H9 (cell line): ENCODE data around the gene SLC24A2. TPM values are rescaled to one million over a fixed set of nuclear protein-coding genes. Genes with fewer than 3 reads are reported as not detected.

ENCODE experiments used
- DNase-seq: peaks from one replicate; pipeline ENCODE4 v3.0.0-alpha.2; 2017
- H2AFZ ChIP-seq: one replicate; pipeline ENCODE4 v1.6.1; 2013; ENCODE audit warnings: mild to moderate bottlenecking, low read length, control low read depth, moderate library complexity
- H2AK5ac ChIP-seq: 2 replicates; pipeline ENCODE4 v1.6.1; 2013; ENCODE audit warnings: low read length, control low read depth, mixed read lengths; ENCODE audit not compliant: insufficient read length
- H2BK120ac ChIP-seq: one replicate; pipeline ENCODE4 v1.6.1; 2013; ENCODE audit warnings: low read depth, mild to moderate bottlenecking, low read length, control low read depth, inconsistent platforms; ENCODE audit not compliant: poor library complexity, severe bottlenecking
- H2BK12ac ChIP-seq: 2 replicates; pipeline ENCODE4 v1.6.1; 2013; ENCODE audit warnings: low read length, control low read depth, mixed read lengths, low read depth; ENCODE audit not compliant: insufficient read length
- H2BK15ac ChIP-seq: 2 replicates; pipeline ENCODE4 v1.6.1; 2013; ENCODE audit warnings: low read depth, low read length, control low read depth
- H2BK20ac ChIP-seq: one replicate; pipeline ENCODE4 v1.6.1; 2013; ENCODE audit warnings: low read depth, mild to moderate bottlenecking, low read length, control low read depth, inconsistent platforms; ENCODE audit not compliant: poor library complexity, severe bottlenecking
- H2BK5ac ChIP-seq: 2 replicates; pipeline ENCODE4 v1.6.1; 2013; ENCODE audit warnings: low read length, control low read depth, mixed read lengths; ENCODE audit not compliant: insufficient read length
- H3K14ac ChIP-seq: 2 replicates; pipeline ENCODE4 v1.6.1; 2013; ENCODE audit warnings: low read length, control low read depth; ENCODE audit not compliant: insufficient read depth
- H3K18ac ChIP-seq: 2 replicates; pipeline ENCODE4 v1.6.1; 2013; ENCODE audit warnings: low read depth, mild to moderate bottlenecking, mixed read lengths, low read length, control low read depth; ENCODE audit not compliant: insufficient read length
- H3K23ac ChIP-seq: 2 replicates; pipeline ENCODE4 v1.6.1; 2013; ENCODE audit warnings: low read length, control low read depth, mixed read lengths, low read depth; ENCODE audit not compliant: insufficient read length
- H3K23me2 ChIP-seq: 2 replicates; pipeline ENCODE4 v1.6.1; 2013; ENCODE audit warnings: low read depth, mild to moderate bottlenecking, mixed read lengths, low read length, control low read depth; ENCODE audit not compliant: insufficient read length, poor library complexity, severe bottlenecking
- H3K27ac ChIP-seq: 2 replicates; pipeline ENCODE4 v1.5.1; 2013; ENCODE audit warnings: low read length, control low read depth, mixed read lengths, low read depth; ENCODE audit not compliant: insufficient read length
- H3K27me3 ChIP-seq: 2 replicates; pipeline ENCODE4 v1.6.1; 2013; ENCODE audit warnings: low read length, control low read depth, inconsistent platforms; ENCODE audit not compliant: insufficient read depth
- H3K4ac ChIP-seq: 2 replicates; pipeline ENCODE4 v1.6.1; 2013; ENCODE audit warnings: low read depth, mild to moderate bottlenecking, control low read depth, inconsistent platforms, low read length, moderate library complexity
- H3K4me1 ChIP-seq: 2 replicates; pipeline ENCODE4 v1.6.1; 2013; ENCODE audit warnings: low read length, control low read depth, inconsistent platforms; ENCODE audit not compliant: insufficient read depth
- H3K4me2 ChIP-seq: 2 replicates; pipeline ENCODE4 v1.6.1; 2013; ENCODE audit warnings: low read length, control low read depth, mixed read lengths; ENCODE audit not compliant: insufficient read length, insufficient read depth
- H3K56ac ChIP-seq: 2 replicates; pipeline ENCODE4 v1.6.1; 2013; ENCODE audit warnings: low read depth, mild to moderate bottlenecking, mixed read lengths, low read length, control low read depth; ENCODE audit not compliant: insufficient read length
- H3K79me1 ChIP-seq: 2 replicates; pipeline ENCODE4 v1.6.1; 2013; ENCODE audit warnings: low read depth, mild to moderate bottlenecking, moderate library complexity, low read length, control low read depth, inconsistent platforms; ENCODE audit not compliant: insufficient read depth, poor library complexity, severe bottlenecking
- H3K79me2 ChIP-seq: 2 replicates; pipeline ENCODE4 v1.6.1; 2013; ENCODE audit warnings: low read length, control low read depth, inconsistent platforms; ENCODE audit not compliant: insufficient read depth
- H3K9ac ChIP-seq: 2 replicates; pipeline ENCODE4 v1.6.1; 2013; ENCODE audit warnings: low read length, control low read depth, mixed read lengths; ENCODE audit not compliant: insufficient read length; ENCODE audit errors: extremely low read depth
- H3K9me3 ChIP-seq: one replicate; pipeline ENCODE4 v1.6.1; 2013; ENCODE audit warnings: low read depth, low read length, inconsistent platforms; ENCODE audit not compliant: control insufficient read depth
- H3T11ph ChIP-seq: one replicate; pipeline ENCODE4 v1.6.1; 2013; ENCODE audit warnings: mild to moderate bottlenecking, low read length, control low read depth, inconsistent platforms
- H4K20me1 ChIP-seq: one replicate; pipeline ENCODE4 v1.6.1; 2013; ENCODE audit not compliant: control insufficient read depth, insufficient read length, insufficient read depth
- H4K5ac ChIP-seq: 2 replicates; pipeline ENCODE4 v1.6.1; 2013; ENCODE audit warnings: low read depth, mild to moderate bottlenecking, mixed read lengths, low read length, control low read depth; ENCODE audit not compliant: insufficient read length
- H4K8ac ChIP-seq: replicated peaks from 2 replicates; pipeline ENCODE4 v1.6.1; 2013; ENCODE audit warnings: low read length, control low read depth, mixed read lengths, low read depth; ENCODE audit not compliant: insufficient read length
- H4K91ac ChIP-seq: 2 replicates; pipeline ENCODE4 v1.6.1; 2013; ENCODE audit warnings: low read depth, mild to moderate bottlenecking, moderate library complexity, mixed read lengths, low read length, control low read depth; ENCODE audit not compliant: insufficient read length
- H3K27ac Mint-ChIP-seq, 3 experiments: 2 replicates in 2 of 3; 3 replicates in 1 of 3; pipeline ENCODE4 v1.8.0; 2020 to 2021; ENCODE audit warnings: mixed read lengths in 3 of 3, mild to moderate bottlenecking in 1 of 3, moderate library complexity in 1 of 3
- H3K27me3 Mint-ChIP-seq: 2 replicates; pipeline ENCODE4 v1.8.0; 2021; ENCODE audit warnings: low read depth, mild to moderate bottlenecking, moderate library complexity, mixed read lengths
- H3K36me3 Mint-ChIP-seq, 3 experiments: 2 replicates in 2 of 3; 3 replicates in 1 of 3; pipeline ENCODE4 v1.8.0; 2020 to 2021; ENCODE audit warnings: low read depth in 3 of 3, mixed read lengths in 3 of 3; ENCODE audit not compliant: insufficient read depth in 1 of 3
- H3K4me1 Mint-ChIP-seq, 2 experiments: 2 replicates each; pipeline ENCODE4 v1.8.0; 2020; ENCODE audit warnings: mixed read lengths in 2 of 2
- H3K4me3 Mint-ChIP-seq, 2 experiments: 2 replicates in 1 of 2; 3 replicates in 1 of 2; pipeline ENCODE4 v1.8.0; 2020 to 2021; ENCODE audit warnings: mild to moderate bottlenecking in 2 of 2, mixed read lengths in 2 of 2, moderate library complexity in 1 of 2
- H3K9me3 Mint-ChIP-seq, 2 experiments: 2 replicates in 1 of 2; 3 replicates in 1 of 2; pipeline ENCODE4 v1.8.0; 2020; ENCODE audit warnings: mild to moderate bottlenecking in 2 of 2, mixed read lengths in 2 of 2, moderate library complexity in 1 of 2
- CTCF ChIP-seq: fragments of 200-600 bp; sonication (generic); conservative IDR thresholded peaks from 3 replicates; pipeline ENCODE4 v1.8.0; 2021; ENCODE audit warnings: antibody characterized with exemption, mild to moderate bottlenecking
- WGBS: extraction: QIAGEN DNeasy Blood & Tissue Kit; methylation state at CpG from one replicate; pipeline ENCODE4 v1.1.7; 2013; ENCODE audit warnings: missing lambda C conversion rate, low lambda C conversion rate, mixed read lengths; ENCODE audit not compliant: insufficient read length; ENCODE audit errors: extremely low coverage; 5-methylcytosine and 5-hydroxymethylcytosine counted together
- total RNA-seq: library from RNA; stranded (reverse); gene quantifications from 2 replicates; pipeline ENCODE4 v1.2.1, GENCODE V29; 2021

The SLC24A2 gene
- total RNA-seq, 1 experiment from 2014 or later = 6.2 TPM

DNA sequence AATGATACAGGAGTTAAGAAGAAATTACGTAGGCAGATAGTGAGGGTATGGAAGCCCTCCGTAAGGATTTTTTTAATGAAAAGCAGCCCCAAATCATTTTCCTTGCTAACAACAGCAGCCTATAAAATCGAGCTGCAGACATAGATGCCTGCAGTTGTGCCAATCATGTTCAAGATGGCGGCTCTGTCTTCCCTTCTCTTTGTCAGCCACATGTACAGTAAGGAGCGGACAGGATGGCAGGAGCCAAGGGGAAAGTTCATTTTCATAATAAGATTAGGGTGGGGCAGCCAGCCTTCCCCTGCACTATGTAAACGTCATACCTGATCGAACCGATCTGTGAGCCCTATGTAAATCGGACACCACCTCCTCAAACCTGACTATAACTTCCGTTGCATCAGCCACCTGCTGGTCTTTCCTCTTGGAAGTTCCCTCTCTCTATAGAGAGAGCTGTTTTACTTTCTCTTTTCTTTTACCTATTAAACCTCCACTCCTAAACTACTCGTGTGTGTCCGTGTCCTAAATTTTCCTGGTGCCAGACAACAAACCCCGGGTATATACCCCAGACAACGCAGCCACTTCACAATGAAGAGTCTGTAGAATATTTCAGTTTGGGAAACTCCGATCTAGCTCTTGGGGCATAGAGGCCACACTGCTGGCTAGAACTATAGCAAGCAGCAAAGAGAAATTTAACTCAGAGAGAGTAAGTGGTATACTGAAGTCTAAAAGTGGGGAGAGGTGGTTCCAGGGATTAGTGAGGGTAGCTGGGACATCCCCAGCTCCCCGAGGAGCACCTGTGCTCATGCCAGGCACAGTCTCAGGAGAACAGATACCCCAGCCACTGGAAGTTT lies 20.8 kb upstream of the SLC24A2 start:
- no peak for TF ChIP-seq CTCF
- Mint-ChIP-seq H3K4me3 (no peak overlapping the region), H3K4me1 (peaks cover 43 to 48% of the 10 kb centered on the region in 2 experiments), H3K27ac (peak overlapping the region in 1 of 3 experiments; percentile 11; a peak in 1 of 7 replicates), H3K27me3 (no peaks in the 10 kb centered on the region), H3K9me3 (peaks cover 32 to 35% of the 10 kb centered on the region in 2 experiments), H3K36me3 (peaks cover 23 to 38% (median 27%) of the 10 kb centered on the region in 3 experiments)
- H3K9me3 ChIP-seq = no peaks in the 10 kb centered on the region
- no peak overlapping the region for H3K4me2 ChIP-seq
- no peaks in the 10 kb centered on the region for H4K20me1 ChIP-seq
- H4K5ac ChIP-seq = no peak overlapping the region
- peaks cover 10% of the 10 kb centered on the region; the same call in 1 of the 2 replicates for H3K4me1 ChIP-seq
- H3K56ac ChIP-seq = no peak overlapping the region
- no peak overlapping the region for H3K4ac ChIP-seq
- no peak overlapping the region for H3T11ph ChIP-seq
- no peak overlapping the region for H3K9ac ChIP-seq
- no peak overlapping the region for H2AFZ ChIP-seq
- H3K27me3 ChIP-seq = no peaks in the 10 kb centered on the region
- H3K79me1 ChIP-seq = no peaks in the 10 kb centered on the region
- no peak for DNase-seq
- no peak overlapping the region for H2BK20ac ChIP-seq
- H2BK15ac ChIP-seq = no peak overlapping the region
- H2BK12ac ChIP-seq = no peak overlapping the region
- peak overlapping the region; percentile 51 for H4K91ac ChIP-seq
- H3K23ac ChIP-seq = no peak overlapping the region
- no peak overlapping the region for H2BK5ac ChIP-seq
- no peak overlapping the region for H3K27ac ChIP-seq
- H2BK120ac ChIP-seq = no peak overlapping the region
- WGBS = no CpG with 5 or more reads among the region's 16 CpGs
- no peak overlapping the region for H4K8ac ChIP-seq
- H3K14ac ChIP-seq = no peak overlapping the region
- no peaks in the 10 kb centered on the region for H3K23me2 ChIP-seq
- H3K18ac ChIP-seq = no peak overlapping the region
- no peaks in the 10 kb centered on the region; the same call in 1 of the 2 replicates for H3K79me2 ChIP-seq
- H2AK5ac ChIP-seq = no peak overlapping the region
